DND-41 (cell line): Measurements from ENCODE around the gene ERH.

ENCODE experiments used
- ATAC-seq: fragments of 200-7000 bp; cut with Tn5 transposase; 3 replicates; pipeline ENCODE4 v1.9.1; 2021; ENCODE audit warnings: low read depth; ENCODE audit not compliant: insufficient read depth
- DNase-seq: peaks from one replicate; pipeline ENCODE4 v3.0.0-alpha.2; 2020
- H2AFZ ChIP-seq: 2 replicates; pipeline ENCODE4 v1.6.0; 2012; ENCODE audit warnings: low read depth, low read length
- H3K27ac ChIP-seq: 2 replicates; pipeline ENCODE4 v1.5.1; 2012; ENCODE audit warnings: low read length, inconsistent platforms
- H3K27me3 ChIP-seq: fragments of 200-600 bp; sonication (generic); 2 replicates; pipeline ENCODE4 v1.6.0; 2012; ENCODE audit warnings: low read length, mild to moderate bottlenecking, inconsistent platforms; ENCODE audit not compliant: insufficient read depth, poor library complexity
- H3K36me3 ChIP-seq: 2 replicates; pipeline ENCODE4 v1.5.1; 2012; ENCODE audit warnings: low read length, inconsistent platforms; ENCODE audit not compliant: insufficient read depth
- H3K4me1 ChIP-seq: 2 replicates; pipeline ENCODE4 v1.5.1; 2012; ENCODE audit warnings: mild to moderate bottlenecking, low read length; ENCODE audit not compliant: insufficient read depth
- H3K4me2 ChIP-seq: 2 replicates; pipeline ENCODE4 v1.6.0; 2012; ENCODE audit warnings: mild to moderate bottlenecking, moderate library complexity, low read length, inconsistent platforms; ENCODE audit not compliant: insufficient read depth
- H3K4me3 ChIP-seq, 2 experiments: fragments of 200-600 bp in 1 of 2; shearing (Covaris generic) in 1 of 2; 2 replicates each; pipeline ENCODE4 v1.5.1; 2012 to 2016; ENCODE audit warnings: inconsistent platforms in 2 of 2, low read length in 2 of 2, mild to moderate bottlenecking in 2 of 2, low read depth in 1 of 2, moderate library complexity in 1 of 2
- H3K79me2 ChIP-seq: 2 replicates; pipeline ENCODE4 v1.6.0; 2012; ENCODE audit warnings: low read length, inconsistent platforms; ENCODE audit not compliant: insufficient read depth
- H3K9ac ChIP-seq: 2 replicates; pipeline ENCODE4 v1.6.0; 2012; ENCODE audit warnings: low read depth, mild to moderate bottlenecking, inconsistent platforms, low read length, moderate library complexity
- H3K9me3 ChIP-seq: 2 replicates; pipeline ENCODE4 v1.5.1; 2012; ENCODE audit warnings: low read length, moderate library complexity, mild to moderate bottlenecking, inconsistent platforms; ENCODE audit not compliant: insufficient read depth, severe bottlenecking
- H4K20me1 ChIP-seq: 2 replicates; pipeline ENCODE4 v1.6.0; 2012; ENCODE audit warnings: low read length; ENCODE audit not compliant: insufficient read depth
- CTCF ChIP-seq: IDR thresholded peaks from 2 replicates; pipeline ENCODE4 v1.5.1; 2012; ENCODE audit warnings: borderline replicate concordance, low read length, moderate library complexity, mild to moderate bottlenecking; ENCODE audit not compliant: poor library complexity, severe bottlenecking; ENCODE audit errors: extremely low read depth
- EZH2 ChIP-seq: IDR thresholded peaks from 3 replicates; pipeline ENCODE4 v1.6.1; 2012; ENCODE audit warnings: borderline replicate concordance, low read depth, mild to moderate bottlenecking, moderate library complexity, low read length, inconsistent platforms; ENCODE audit not compliant: severe bottlenecking

Gene ERH

DNA sequence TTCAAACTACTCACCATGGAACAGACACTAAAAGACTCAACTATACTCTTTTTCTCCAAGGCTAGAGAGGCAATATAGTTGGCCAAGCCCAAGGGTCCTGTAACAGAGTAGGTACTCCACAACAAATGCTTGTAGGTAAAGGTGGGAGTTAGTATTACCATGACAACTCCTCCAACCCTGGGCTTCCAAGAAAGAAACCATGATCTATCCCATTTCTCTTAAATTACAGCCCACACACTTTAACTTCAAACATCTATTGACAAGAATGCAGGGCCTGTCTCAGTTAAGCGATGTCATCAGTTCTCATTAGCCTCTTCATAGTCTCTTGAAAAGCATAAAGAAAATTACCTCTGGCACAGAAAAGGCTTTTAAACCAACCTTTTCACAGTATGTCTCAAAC, 25.0 kb downstream of the ERH start:
- Histone ChIP-seq H4K20me1 (0 out of 2 replicates have a peak, but pooled peaks cover 3% of the 10 kb centered on the region), H3K9me3 (peaks cover 4% of the 10 kb centered on the region), H3K36me3 (peaks cover 45% of the 10 kb centered on the region)

DNA sequence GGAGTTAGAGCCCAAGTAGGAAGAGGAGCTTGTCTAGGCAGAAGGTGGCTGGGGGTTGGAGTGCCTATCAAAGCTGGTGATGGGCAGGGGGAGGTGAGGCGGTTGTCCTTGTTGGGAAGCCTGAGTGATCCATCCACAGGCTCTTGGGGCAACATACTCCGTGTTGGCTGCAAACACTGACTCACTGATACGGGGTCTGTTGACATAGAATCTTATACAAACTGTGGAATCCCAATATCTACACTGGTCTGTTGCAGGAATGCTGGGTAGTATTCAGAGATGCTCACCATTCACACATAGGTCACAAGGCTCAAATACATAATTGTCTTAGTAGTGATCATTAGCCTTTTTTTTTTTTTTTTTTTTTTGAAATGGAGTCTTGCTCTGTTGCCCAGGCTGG, 26.0 kb downstream of the ERH start:
- H3K4me2 ChIP-seq: no peak overlapping the region
- no peak overlapping the region for H2AFZ ChIP-seq
- H3K79me2 ChIP-seq: no peaks in the 10 kb centered on the region
- no peak overlapping the region for H3K4me3 ChIP-seq
- H3K36me3 ChIP-seq: peaks cover 35% of the 10 kb centered on the region
- H4K20me1 ChIP-seq: 0 out of 2 replicates have a peak, but pooled peaks cover 3% of the 10 kb centered on the region
- peaks cover 4% of the 10 kb centered on the region for H3K9me3 ChIP-seq
- H3K4me1 ChIP-seq: no peaks in the 10 kb centered on the region
- DNase-seq (no peak), ATAC-seq (no peak)
- TF ChIP-seq EZH2 (no peak), CTCF (no peak)
- no peaks in the 10 kb centered on the region for H3K27me3 ChIP-seq
- no peak overlapping the region for H3K9ac ChIP-seq
- H3K27ac ChIP-seq: no peak overlapping the region

More for the DNA sequence above, 25.0 kb downstream of the ERH start:
- ATAC-seq (no peak), DNase-seq (no peak)
- H3K4me3 ChIP-seq: no peak overlapping the region
- H3K9ac ChIP-seq: no peak overlapping the region
- H2AFZ ChIP-seq: no peak overlapping the region
- H3K27ac ChIP-seq: no peak overlapping the region
- TF ChIP-seq CTCF (no peak), EZH2 (no peak)
- no peaks in the 10 kb centered on the region for H3K79me2 ChIP-seq
- H3K27me3 ChIP-seq: no peaks in the 10 kb centered on the region
- no peaks in the 10 kb centered on the region for H3K4me1 ChIP-seq
- no peak overlapping the region for H3K4me2 ChIP-seq

DNA sequence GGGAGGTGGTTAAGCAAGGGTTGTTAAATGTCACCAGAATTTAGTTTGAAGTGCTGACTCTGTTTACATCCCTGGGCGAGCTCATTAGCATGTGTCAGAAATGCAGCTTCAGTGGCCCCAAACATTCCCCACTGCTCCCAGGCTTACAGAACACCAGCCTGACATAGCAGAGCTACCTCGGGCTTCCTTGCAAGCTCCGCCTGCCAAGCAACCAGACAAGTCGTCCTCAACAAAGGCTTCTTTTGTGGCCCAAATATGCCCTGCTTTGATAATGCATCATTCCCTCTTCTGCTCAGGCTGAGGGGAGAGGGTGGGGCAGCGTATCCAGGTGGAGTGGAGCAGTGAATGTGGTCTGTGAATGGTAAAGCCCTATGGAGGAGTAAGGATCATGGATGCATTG, 28.0 kb downstream of the ERH start:
- no peak for TF ChIP-seq CTCF
- TF ChIP-seq EZH2: no peak
- peaks cover 14% of the 10 kb centered on the region for H3K36me3 ChIP-seq
- H3K4me2 ChIP-seq: no peak overlapping the region
- no peaks in the 10 kb centered on the region for H3K9me3 ChIP-seq
- no peaks in the 10 kb centered on the region for H3K27me3 ChIP-seq
- ATAC-seq: no peak
- H2AFZ ChIP-seq: no peak overlapping the region
- H3K9ac ChIP-seq: no peak overlapping the region
- 0 out of 2 replicates have a peak, but pooled peaks cover 3% of the 10 kb centered on the region for H4K20me1 ChIP-seq
- H3K27ac ChIP-seq: no peak overlapping the region
- H3K4me3 ChIP-seq: no peak overlapping the region
- no peaks in the 10 kb centered on the region for H3K79me2 ChIP-seq
- DNase-seq: no peak
- H3K4me1 ChIP-seq: no peaks in the 10 kb centered on the region

DNA sequence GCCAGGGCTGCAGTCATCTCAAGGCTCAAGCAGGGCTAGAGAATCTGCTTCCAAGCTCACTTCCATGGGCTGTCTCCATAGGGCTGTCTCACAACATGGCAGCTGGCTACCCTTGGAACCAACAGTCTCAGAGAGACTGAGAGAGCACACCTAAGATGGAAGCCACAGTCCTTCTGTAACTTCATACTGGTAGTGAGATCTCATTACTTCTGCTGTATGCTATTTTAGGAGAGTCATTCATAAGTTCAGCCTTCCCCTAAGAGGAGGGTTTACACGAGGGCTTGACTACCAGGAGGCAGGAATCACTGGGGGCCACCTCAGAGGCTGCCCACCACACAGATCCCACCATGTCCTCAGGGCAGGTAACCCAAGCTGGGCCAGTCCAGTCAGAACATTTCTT, 29.7 kb downstream of the ERH start:
- no peak overlapping the region for H2AFZ ChIP-seq
- no peak for TF ChIP-seq EZH2
- no peak for TF ChIP-seq CTCF
- DNase-seq: no peak
- H3K4me2 ChIP-seq: no peak overlapping the region
- ATAC-seq: no peak
- H3K4me1 ChIP-seq: no peaks in the 10 kb centered on the region
- H3K9ac ChIP-seq: no peak overlapping the region
- no peaks in the 10 kb centered on the region for H3K9me3 ChIP-seq
- H3K27ac ChIP-seq: no peak overlapping the region
- H3K27me3 ChIP-seq: no peaks in the 10 kb centered on the region
- H3K36me3 ChIP-seq: peaks cover 4% of the 10 kb centered on the region; the same call in 1 of the 2 replicates
- H4K20me1 ChIP-seq: 0 out of 2 replicates have a peak, but pooled peaks cover 3% of the 10 kb centered on the region
- no peak overlapping the region for H3K4me3 ChIP-seq
- no peaks in the 10 kb centered on the region for H3K79me2 ChIP-seq
